Loucy (cell line): ENCODE data around the gene CACFD1.

Experiments used
- H2AFZ ChIP-seq: fragments of 200-600 bp; sonication (generic); 2 replicates; pipeline ENCODE4 v1.6.0; 2016; ENCODE audit warnings: antibody characterized with exemption, mild to moderate bottlenecking, low read length, moderate library complexity
- H3F3A ChIP-seq: fragments of 200-600 bp; 2 replicates; pipeline ENCODE4 v1.6.0; 2016; ENCODE audit warnings: antibody characterized with exemption, low read depth, mild to moderate bottlenecking
- H3K27me3 ChIP-seq: fragments of 200-600 bp; sonication (generic); 2 replicates; pipeline ENCODE4 v1.6.1; 2014; ENCODE audit warnings: low read length, mild to moderate bottlenecking; ENCODE audit not compliant: insufficient read depth, poor library complexity, severe bottlenecking
- H3K36me3 ChIP-seq: fragments of 200-600 bp; sonication (generic); 2 replicates; pipeline ENCODE4 v1.6.1; 2016; ENCODE audit warnings: low read length; ENCODE audit not compliant: insufficient read depth
- H3K4me1 ChIP-seq: fragments of 200-600 bp; sonication (generic); 2 replicates; pipeline ENCODE4 v1.5.1; 2014; ENCODE audit warnings: low read length, mild to moderate bottlenecking; ENCODE audit not compliant: insufficient read depth, poor library complexity, severe bottlenecking
- H3K4me2 ChIP-seq: fragments of 200-600 bp; sonication (generic); 2 replicates; pipeline ENCODE4 v1.6.0; 2014; ENCODE audit warnings: antibody characterized with exemption, low read length, low read depth, mild to moderate bottlenecking; ENCODE audit not compliant: poor library complexity, severe bottlenecking
- H3K4me3 ChIP-seq: fragments of 200-600 bp; sonication (generic); 2 replicates; pipeline ENCODE4 v1.5.1; 2014; ENCODE audit warnings: low read length, mild to moderate bottlenecking, mixed read lengths; ENCODE audit not compliant: poor library complexity, severe bottlenecking
- H3K79me2 ChIP-seq: fragments of 200-600 bp; sonication (generic); 2 replicates; pipeline ENCODE4 v1.6.1; 2014; ENCODE audit warnings: low read length; ENCODE audit not compliant: insufficient read depth
- H3K9ac ChIP-seq: fragments of 200-600 bp; sonication (generic); 2 replicates; pipeline ENCODE4 v1.6.0; 2014; ENCODE audit warnings: mild to moderate bottlenecking, low read depth, low read length, moderate library complexity; ENCODE audit not compliant: poor library complexity, severe bottlenecking
- H3K9me2 ChIP-seq: fragments of 200-600 bp; sonication (generic); replicated peaks from 2 replicates; pipeline ENCODE4 v1.6.1; 2016; ENCODE audit warnings: low read depth, low read length, mixed read lengths
- H3K9me3 ChIP-seq: fragments of 200-600 bp; sonication (generic); 2 replicates; pipeline ENCODE4 v1.6.1; 2014; ENCODE audit warnings: mild to moderate bottlenecking, antibody characterized with exemption, low read length, low read depth; ENCODE audit not compliant: insufficient read depth
- H4K20me1 ChIP-seq: fragments of 200-600 bp; sonication (generic); 2 replicates; pipeline ENCODE4 v1.6.0; 2014; ENCODE audit warnings: antibody characterized with exemption, low read length, mild to moderate bottlenecking; ENCODE audit not compliant: insufficient read depth, poor library complexity, severe bottlenecking
- CTCF ChIP-seq: fragments of 200-600 bp; sonication (generic); conservative IDR thresholded peaks from 2 replicates; pipeline ENCODE4 v1.5.1; 2014; ENCODE audit warnings: mild to moderate bottlenecking, antibody characterized with exemption, low read length
- EZH2phosphoT487 ChIP-seq: fragments of 200-600 bp; IDR thresholded peaks from 2 replicates; pipeline ENCODE4 v1.6.1; 2018; ENCODE audit warnings: antibody characterized with exemption, mild to moderate bottlenecking, moderate library complexity, borderline replicate concordance

CACFD1 gene

GRCh38 chr9:133464638-133465037 lies 4.9 kb downstream of the CACFD1 start:
- Histone ChIP-seq H3F3A (no peaks in the 10 kb centered on the region; the same call in 1 of the 2 replicates), H4K20me1 (peaks cover 16% of the 10 kb centered on the region), H3K9ac (no peak overlapping the region), H3K4me1 (peaks cover 21% of the 10 kb centered on the region), H2AFZ (no peak overlapping the region), H3K4me2 (no peak overlapping the region), H3K27me3 (no peaks in the 10 kb centered on the region), H3K36me3 (peaks cover 5% of the 10 kb centered on the region; the same call in 1 of the 2 replicates), H3K4me3 (no peak overlapping the region), H3K9me3 (no peaks in the 10 kb centered on the region), H3K9me2 (no peaks in the 10 kb centered on the region), H3K79me2 (peaks cover 24% of the 10 kb centered on the region; the same call in 1 of the 2 replicates)
- no peak for TF ChIP-seq CTCF
- TF ChIP-seq EZH2phosphoT487: no peak

GRCh38 chr9:133465984-133466383 lies 6.2 kb downstream of the CACFD1 start:
- Histone ChIP-seq H3F3A (no peaks in the 10 kb centered on the region; the same call in 1 of the 2 replicates), H3K4me2 (no peak overlapping the region), H3K4me3 (no peak overlapping the region), H3K4me1 (peaks cover 17% of the 10 kb centered on the region), H4K20me1 (peaks cover 16% of the 10 kb centered on the region), H3K9me2 (no peaks in the 10 kb centered on the region), H3K9ac (no peak overlapping the region), H3K27me3 (no peaks in the 10 kb centered on the region), H3K79me2 (peaks cover 21% of the 10 kb centered on the region; the same call in 1 of the 2 replicates), H2AFZ (no peak overlapping the region), H3K36me3 (peaks cover 5% of the 10 kb centered on the region; the same call in 1 of the 2 replicates), H3K9me3 (no peaks in the 10 kb centered on the region)
- TF ChIP-seq CTCF: no peak
- no peak for TF ChIP-seq EZH2phosphoT487

- TF ChIP-seq EZH2phosphoT487 (no peak), CTCF (no peak)
- Histone ChIP-seq H3K9me2 (no peaks in the 10 kb centered on the region), H3K4me2 (no peak overlapping the region), H4K20me1 (peaks cover 10% of the 10 kb centered on the region), H3K36me3 (peaks cover 5% of the 10 kb centered on the region; the same call in 1 of the 2 replicates), H3K9me3 (no peaks in the 10 kb centered on the region), H3K4me3 (no peak overlapping the region), H3K79me2 (peaks cover 9% of the 10 kb centered on the region; the same call in 1 of the 2 replicates), H3F3A (no peaks in the 10 kb centered on the region; the same call in 1 of the 2 replicates), H3K9ac (no peak overlapping the region), H3K27me3 (no peaks in the 10 kb centered on the region), H2AFZ (no peak overlapping the region), H3K4me1 (peaks cover 6% of the 10 kb centered on the region)
These were observed 7.3 kb downstream of the CACFD1 start for GRCh38 chr9:133467101-133467500.
